Urinary bladder (tissue), 4 donors: ENCODE measurements around the gene TET1. TPM values are rescaled to one million over a fixed set of nuclear protein-coding genes. Genes with fewer than 3 reads are reported as not detected.
A peak's percentile ranks its signal among the peaks of the same experiment; 100 is the strongest.

Experiments
- DNase-seq: peaks from one replicate; pipeline ENCODE4 v3.0.0-alpha.2; 2015; ENCODE audit errors: extremely low spot score
- H3K27ac ChIP-seq: one replicate; pipeline ENCODE4 v1.5.1; 2013; ENCODE audit warnings: low read depth, mild to moderate bottlenecking, moderate library complexity
- H3K36me3 ChIP-seq: one replicate; pipeline ENCODE4 v1.6.1; 2013; ENCODE audit warnings: mild to moderate bottlenecking, moderate library complexity; ENCODE audit not compliant: insufficient read depth
- H3K4me1 ChIP-seq: one replicate; pipeline ENCODE4 v1.6.1; 2013; ENCODE audit warnings: mild to moderate bottlenecking, moderate library complexity; ENCODE audit not compliant: insufficient read depth
- H3K4me3 ChIP-seq: one replicate; pipeline ENCODE4 v1.5.1; 2013; ENCODE audit warnings: low read depth, low read length
- WGBS: extraction: QIAGEN DNeasy Blood & Tissue Kit; methylation state at CpG from one replicate; pipeline ENCODE4 v1.1.7; 2013; 5-methylcytosine and 5-hydroxymethylcytosine counted together
- polyA plus RNA-seq: library from polyadenylated mRNA; stranded (reverse); fragments of 200-250 nt; gene quantifications from one replicate; pipeline ENCODE4 v1.2.3, GENCODE V29; 2013
- total RNA-seq: library from RNA; depleted of rRNA; stranded (reverse); fragments of >200 nt; gene quantifications from one replicate; pipeline ENCODE4 v1.2.3, GENCODE V29; 2014
- donor health status: healthy with polysubstance abuse.
- donor health status: healthy.

Gene TET1
- total and polyA plus RNA-seq, 2 donors = 0.53 to 41.6 TPM

DNA sequence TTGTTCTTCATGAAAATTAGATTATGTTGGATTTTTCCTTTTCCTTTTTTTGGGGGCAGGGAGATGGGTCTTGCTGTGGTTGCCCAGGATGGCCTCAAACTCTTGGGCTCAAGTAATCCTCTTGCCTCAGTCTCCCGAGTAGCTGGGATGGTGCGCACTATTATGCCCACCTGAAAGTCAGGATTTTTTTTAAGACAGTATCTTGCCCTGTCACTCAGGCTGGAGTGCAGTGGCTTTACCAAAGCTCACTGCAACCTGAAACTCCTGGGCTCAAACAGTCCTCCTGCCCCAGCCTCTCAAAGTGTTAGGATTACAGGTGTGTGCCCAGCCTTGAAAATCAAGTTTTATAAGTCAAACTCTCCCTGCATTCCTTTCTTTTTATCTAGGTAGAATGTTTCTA, 1.7 kb upstream of the TET1 start:
- over 99% methylated on average over 2 of the region's 2 CpGs for WGBS
- Histone ChIP-seq H3K4me3 (no peak overlapping the region), H3K36me3 (no peaks in the 10 kb centered on the region), H3K4me1 (no peaks in the 10 kb centered on the region), H3K27ac (no peak overlapping the region)
- no peak for DNase-seq

DNA sequence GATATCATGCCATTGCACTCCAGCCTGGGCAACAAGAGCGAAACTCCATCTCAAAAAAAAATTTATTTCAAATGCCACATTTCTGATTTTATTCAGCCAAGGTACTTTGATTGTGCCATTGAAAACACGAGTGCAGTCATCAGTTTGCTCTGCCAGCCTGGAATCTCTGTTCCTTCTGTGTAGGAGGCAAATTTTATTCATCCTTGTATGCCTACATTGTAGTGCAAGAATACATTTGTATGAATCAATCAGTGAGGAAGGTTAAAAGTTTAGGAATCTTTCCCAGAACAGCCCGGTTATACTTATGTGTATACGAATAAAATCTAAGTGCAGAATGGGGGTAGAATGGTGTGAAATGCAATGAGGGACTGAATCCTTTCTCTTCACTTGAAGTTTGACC, 886 bp upstream of the TET1 start:
- Histone ChIP-seq H3K27ac (no peak overlapping the region), H3K36me3 (no peaks in the 10 kb centered on the region), H3K4me1 (no peaks in the 10 kb centered on the region), H3K4me3 (no peak overlapping the region)
- no peak for DNase-seq
- 57% methylated on average over 4 of the region's 4 CpGs for WGBS

DNA sequence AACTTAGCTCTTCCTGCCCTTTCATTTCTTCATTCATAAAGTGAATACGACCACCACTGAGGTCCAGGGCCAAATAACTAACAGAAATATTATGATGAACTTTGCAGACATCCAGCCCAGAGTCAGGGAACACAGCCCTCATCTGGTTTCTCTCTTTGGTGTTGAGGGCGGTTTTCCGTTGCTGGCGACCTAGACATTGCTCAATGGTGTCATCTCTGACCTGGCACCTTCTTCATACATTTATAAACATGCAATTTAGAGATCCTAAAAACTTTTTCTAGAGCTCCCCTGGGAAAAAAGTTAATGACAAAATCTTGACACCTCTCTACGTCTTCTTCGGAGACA, 324 bp upstream of the TET1 start:
- Histone ChIP-seq H3K36me3 (no peaks in the 10 kb centered on the region), H3K4me1 (no peaks in the 10 kb centered on the region), H3K4me3 (peak overlapping the region; percentile 71), H3K27ac (no peak overlapping the region)
- no peak for DNase-seq
- 5% methylated on average over 6 of the region's 6 CpGs for WGBS

DNA sequence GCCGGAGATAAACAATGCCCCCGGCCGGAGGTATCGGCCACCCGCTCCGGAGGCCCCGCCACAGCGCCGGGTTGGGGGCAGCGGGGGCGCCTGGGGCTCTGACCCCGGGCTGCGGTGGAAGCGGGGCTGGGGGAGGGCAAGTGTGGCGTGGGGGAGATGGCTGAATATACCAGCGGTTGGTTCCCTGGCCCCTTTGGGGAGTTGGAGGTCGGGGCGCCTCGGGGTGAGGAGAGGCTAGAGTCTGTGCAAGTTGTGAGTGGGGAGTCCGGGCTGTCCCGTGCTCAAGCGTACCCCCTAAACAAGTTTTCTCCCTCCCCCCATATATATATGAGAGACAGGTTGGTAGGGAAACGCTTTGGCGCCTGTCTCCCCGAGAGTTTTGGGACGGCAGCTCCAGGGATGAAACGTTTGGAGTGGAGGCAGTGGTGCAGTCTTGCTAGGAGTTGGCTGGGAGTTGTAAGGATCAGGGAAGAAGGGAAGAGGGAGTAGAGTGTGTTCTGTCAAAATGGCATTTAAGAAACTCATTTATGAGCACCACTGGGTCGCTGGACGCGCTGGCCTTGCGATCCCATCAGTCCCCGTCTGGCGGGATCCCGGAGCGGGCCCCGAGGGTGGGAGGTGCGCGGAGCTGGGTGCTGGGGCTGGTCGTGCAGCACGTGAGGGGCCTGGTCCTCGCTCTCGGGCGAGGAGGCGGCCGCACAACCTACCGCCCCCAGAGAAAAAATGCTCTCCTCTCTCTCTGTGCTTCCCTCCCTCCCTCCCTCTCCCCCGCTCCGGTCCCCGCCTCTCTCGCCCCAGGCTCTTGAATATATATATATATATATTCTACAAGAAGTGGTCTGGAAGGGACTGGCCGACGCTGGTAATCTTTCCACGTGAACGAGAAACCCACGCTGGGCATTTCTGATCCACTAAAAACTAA, 1.1 kb downstream of the TET1 start:
- DNase-seq = no peak
- H3K4me1 ChIP-seq = no peaks in the 10 kb centered on the region
- peak overlapping the region; percentile 71 for H3K4me3 ChIP-seq
- under 1% methylated on average over 54 of the region's 55 CpGs for WGBS
- no peak overlapping the region for H3K27ac ChIP-seq
- H3K36me3 ChIP-seq = no peaks in the 10 kb centered on the region

DNA sequence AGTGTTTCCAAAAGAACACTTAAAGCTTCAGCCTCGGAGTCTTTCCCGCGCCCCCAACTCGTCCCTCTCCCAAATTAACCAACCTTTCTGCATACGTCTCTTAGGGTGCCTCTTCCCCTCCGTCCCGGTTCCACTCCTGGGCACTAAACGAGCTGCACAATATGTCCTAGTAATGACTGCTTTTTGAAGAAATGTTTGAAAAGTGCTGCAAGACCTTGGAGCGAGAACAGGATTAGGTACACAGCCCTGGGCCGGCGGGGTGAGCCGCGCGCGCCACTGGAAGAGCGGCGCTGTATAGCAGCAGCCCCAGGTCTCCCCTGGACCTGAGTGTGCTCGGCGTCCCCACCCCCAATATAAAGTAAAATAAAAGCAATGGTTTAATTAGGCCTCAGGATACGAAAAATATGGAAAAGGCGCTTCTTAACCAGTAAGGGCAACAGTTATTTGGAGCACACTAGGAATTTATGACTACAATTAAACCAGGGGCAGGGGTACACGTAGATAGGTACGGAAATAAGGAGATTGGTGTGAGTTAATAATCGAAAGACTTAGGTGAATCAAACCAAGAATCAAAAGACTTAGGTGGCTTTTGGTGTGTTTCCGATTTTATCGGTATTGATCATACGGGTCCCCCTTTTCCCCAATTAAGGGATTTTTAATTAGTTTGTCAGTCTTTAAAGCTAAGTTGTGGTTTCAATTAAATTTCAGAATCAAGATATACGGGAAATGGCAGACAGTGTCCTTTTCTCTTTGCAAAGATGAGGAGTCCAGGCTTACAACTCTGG, 1.9 kb downstream of the TET1 start:
- WGBS = 24% methylated on average over 28 of the region's 28 CpGs

DNA sequence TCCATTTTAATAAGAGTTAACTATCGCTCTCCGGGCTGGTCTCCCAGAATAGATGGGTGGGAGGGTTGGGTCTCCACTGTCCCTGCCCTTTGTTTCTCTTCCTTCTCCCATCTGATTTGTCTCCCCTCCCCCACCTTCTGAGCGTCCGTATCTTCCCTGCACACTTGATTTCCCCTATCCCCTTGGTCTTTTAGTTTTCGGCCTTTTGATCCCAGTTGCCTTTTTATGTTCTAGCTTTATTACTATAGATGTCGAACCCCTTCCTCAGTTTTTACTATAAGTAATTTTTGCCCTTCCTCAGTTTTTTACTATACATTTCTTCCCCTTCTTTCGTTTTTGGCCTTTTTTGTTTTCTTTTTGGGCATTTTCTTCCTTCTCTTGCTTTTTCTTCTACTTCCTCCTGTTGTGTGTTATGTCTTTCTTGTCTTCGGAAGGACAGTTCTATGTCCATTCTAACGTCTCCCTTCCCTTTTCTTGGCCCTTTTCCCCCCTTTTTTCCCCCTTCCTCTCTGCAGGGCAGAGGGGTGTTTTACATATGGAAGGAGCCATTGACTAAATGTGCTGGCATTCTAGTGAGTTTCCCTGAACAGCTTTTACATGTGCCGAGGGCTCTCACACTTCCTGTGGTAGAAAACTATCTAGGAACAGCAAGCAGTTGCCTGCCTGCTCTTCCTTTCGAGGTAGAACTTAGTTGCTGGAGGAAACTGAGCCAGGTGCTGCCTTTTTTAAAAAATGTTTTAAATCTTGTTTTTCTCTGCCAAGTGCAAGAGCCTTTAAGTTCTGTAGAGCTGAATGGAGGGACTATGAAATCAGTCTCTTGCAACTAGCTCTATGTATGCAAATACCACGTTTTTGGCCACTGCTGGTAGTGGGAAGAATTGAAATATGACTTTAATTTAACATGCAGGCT, 2.8 kb downstream of the TET1 start:
- DNase-seq = no peak
- WGBS = 19% methylated on average over 12 of the region's 12 CpGs
- no peak overlapping the region for H3K27ac ChIP-seq
- no peaks in the 10 kb centered on the region for H3K36me3 ChIP-seq
- peak overlapping the region; percentile 71 for H3K4me3 ChIP-seq
- H3K4me1 ChIP-seq = no peaks in the 10 kb centered on the region

More for the DNA sequence above, 1.9 kb downstream of the TET1 start:
- no peaks in the 10 kb centered on the region for H3K36me3 ChIP-seq
- peak overlapping the region; percentile 71 for H3K4me3 ChIP-seq
- no peaks in the 10 kb centered on the region for H3K4me1 ChIP-seq
- no peak for DNase-seq
- no peak overlapping the region for H3K27ac ChIP-seq

DNA sequence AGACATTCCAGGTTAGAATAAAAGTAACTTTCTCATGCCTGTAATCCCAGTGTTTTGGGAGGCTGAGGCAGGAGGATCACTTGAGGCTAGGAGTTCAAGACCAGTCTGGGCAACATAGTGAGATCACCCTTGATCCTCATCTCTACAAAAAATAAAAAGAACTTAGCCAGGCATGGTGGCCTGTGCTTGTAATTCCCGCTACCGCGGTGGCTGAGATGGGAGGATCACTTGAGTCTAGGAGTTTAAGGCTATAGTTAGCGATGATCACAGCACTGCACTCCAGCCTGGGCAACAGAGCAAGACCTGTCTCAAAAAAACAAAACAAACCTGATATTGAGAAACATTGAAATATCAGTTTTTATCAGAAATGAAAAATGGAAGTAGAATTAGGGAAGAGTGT, 4.6 kb downstream of the TET1 start:
- Histone ChIP-seq H3K36me3 (no peaks in the 10 kb centered on the region), H3K4me3 (no peak overlapping the region), H3K4me1 (no peaks in the 10 kb centered on the region), H3K27ac (no peak overlapping the region)
- no peak for DNase-seq
- WGBS = 72% methylated on average over 4 of the region's 4 CpGs

DNA sequence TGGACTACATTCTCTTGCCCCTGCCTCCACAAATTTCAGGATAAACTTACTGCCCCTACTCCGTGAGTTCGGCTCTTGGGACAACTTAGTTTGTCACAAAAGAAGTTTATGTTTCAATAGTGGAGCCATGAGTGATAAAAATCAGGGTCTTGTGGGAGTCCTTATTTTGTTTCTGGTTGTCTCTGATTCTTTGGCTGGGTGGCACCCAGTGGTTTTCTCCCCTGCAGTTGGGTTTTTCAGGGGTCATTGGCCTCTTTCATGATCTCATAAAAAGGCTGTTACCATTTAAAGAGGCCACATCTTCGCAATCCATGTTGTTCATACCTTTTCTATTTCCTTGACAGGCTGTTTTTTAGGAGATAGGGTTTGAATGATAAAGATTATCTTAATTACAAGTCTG, 5.5 kb downstream of the TET1 start:
- Histone ChIP-seq H3K4me1 (no peaks in the 10 kb centered on the region), H3K36me3 (no peaks in the 10 kb centered on the region), H3K4me3 (no peak overlapping the region), H3K27ac (no peak overlapping the region)
- no peak for DNase-seq
- WGBS = 93% methylated on average over 3 of the region's 3 CpGs

DNA sequence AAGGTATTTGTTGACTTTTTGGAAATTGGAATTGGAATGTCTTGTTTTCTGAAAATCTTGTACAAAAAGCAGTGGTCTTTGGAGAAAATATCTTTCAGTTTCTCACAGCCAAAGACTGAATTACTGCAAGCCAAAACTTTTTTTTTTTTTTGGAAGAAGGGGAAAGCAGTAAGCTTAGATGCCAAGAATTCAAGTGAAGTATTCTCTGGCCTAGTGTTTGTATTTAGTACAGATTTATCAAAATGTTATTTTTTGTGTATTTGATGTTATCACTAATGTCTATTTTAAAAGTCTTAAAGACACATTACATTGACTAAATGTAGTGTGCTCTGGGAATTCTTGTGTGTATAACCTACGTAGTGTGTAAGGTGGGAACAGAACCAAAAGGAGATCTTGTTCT, 6.2 kb downstream of the TET1 start:
- no peaks in the 10 kb centered on the region for H3K4me1 ChIP-seq
- 41% methylated on average over 1 of the region's 1 CpG for WGBS
- no peak for DNase-seq
- no peak overlapping the region for H3K27ac ChIP-seq
- no peaks in the 10 kb centered on the region for H3K36me3 ChIP-seq
- no peak overlapping the region for H3K4me3 ChIP-seq

DNA sequence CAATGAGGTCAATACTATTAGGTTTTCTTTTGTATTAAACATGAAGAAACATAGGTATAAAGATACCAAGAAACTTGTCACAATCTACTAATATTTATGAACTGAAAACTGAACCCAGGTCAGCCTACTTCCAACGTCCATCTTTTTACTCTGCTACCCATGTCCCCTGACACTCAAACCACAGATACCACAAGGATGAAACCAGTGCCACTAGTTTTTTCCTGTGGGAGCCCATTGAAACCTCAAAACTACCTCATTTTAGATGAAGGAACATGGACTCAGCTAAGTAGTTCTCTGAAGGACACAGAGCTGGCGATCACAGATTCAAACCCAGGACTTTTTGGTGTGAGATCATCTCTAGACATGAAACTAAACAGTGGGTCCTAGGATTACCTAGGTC, 6.8 kb downstream of the TET1 start:
- DNase-seq = no peak
- 73% methylated on average over 2 of the region's 2 CpGs for WGBS
- H3K27ac ChIP-seq = no peak overlapping the region

DNA sequence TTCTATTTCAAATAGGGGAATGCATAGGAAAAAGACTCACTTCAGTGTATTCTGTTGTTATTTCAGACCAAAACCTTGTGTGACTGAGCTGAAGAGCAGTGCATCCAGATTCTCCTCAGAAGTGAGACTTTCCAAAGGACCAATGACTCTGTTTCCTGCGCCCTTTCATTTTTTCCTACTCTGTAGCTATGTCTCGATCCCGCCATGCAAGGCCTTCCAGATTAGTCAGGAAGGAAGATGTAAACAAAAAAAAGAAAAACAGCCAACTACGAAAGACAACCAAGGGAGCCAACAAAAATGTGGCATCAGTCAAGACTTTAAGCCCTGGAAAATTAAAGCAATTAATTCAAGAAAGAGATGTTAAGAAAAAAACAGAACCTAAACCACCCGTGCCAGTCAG, 12.0 kb downstream of the TET1 start:
- H3K27ac ChIP-seq = no peak overlapping the region
- H3K36me3 ChIP-seq = no peaks in the 10 kb centered on the region
- DNase-seq = no peak
- 45% methylated on average over 5 of the region's 5 CpGs for WGBS
- no peak overlapping the region for H3K4me3 ChIP-seq
- H3K4me1 ChIP-seq = no peaks in the 10 kb centered on the region

More for the DNA sequence above, 6.8 kb downstream of the TET1 start:
- Histone ChIP-seq H3K4me3 (no peak overlapping the region), H3K4me1 (no peaks in the 10 kb centered on the region), H3K36me3 (no peaks in the 10 kb centered on the region)

DNA sequence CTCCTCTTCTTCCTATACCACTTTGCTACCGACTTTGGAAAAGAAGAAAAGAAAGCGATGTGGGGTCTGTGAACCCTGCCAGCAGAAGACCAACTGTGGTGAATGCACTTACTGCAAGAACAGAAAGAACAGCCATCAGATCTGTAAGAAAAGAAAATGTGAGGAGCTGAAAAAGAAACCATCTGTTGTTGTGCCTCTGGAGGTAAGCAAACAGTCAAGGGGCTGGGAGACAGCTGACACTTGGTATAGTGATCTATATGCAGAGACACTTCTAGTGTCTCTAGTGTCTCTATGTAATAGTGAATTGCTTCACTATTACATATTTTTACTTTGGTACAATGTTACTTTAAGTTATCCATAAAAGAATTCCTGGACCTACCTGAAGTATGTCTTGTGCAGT, 13.9 kb downstream of the TET1 start:
- DNase-seq = no peak
- Histone ChIP-seq H3K36me3 (no peaks in the 10 kb centered on the region), H3K4me1 (no peaks in the 10 kb centered on the region), H3K27ac (no peak overlapping the region), H3K4me3 (no peak overlapping the region)
- WGBS = 96% methylated on average over 2 of the region's 2 CpGs

DNA sequence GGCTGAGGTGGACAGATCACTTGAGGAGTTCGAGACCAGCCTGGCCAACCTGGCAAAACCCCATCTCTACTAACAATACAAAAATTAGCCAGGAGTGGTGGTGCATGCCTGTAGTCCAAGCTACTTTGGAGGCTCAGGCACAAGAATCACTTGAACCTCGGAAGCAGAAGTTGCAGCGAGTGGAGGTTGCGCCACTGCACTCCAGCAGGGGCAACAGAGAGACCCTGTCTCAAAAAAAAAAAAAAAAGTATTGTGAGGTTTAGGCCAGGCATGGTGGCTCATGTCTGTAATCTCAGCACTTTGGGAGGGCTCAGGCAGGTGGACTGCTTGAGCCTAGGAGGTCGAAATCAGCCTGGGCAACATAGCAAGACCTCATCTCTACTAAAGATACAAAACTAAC, 16.0 kb downstream of the TET1 start:
- no peaks in the 10 kb centered on the region for H3K36me3 ChIP-seq
- no peaks in the 10 kb centered on the region for H3K4me1 ChIP-seq
- H3K4me3 ChIP-seq = no peak overlapping the region
- WGBS = 88% methylated on average over 5 of the region's 5 CpGs
- H3K27ac ChIP-seq = no peak overlapping the region
- no peak for DNase-seq
